Measurements from ENCODE around the gene RNF31. TPM values are rescaled to one million over a fixed set of nuclear protein-coding genes. Genes with fewer than 3 reads are reported as not detected.

Gene RNF31
- total and polyA plus RNA-seq, 2 of the 13 experiments (the other 11 are each of a cell fraction or from before 2014, with no cell fraction given), result 48.2 to 86.8 TPM

DNA sequence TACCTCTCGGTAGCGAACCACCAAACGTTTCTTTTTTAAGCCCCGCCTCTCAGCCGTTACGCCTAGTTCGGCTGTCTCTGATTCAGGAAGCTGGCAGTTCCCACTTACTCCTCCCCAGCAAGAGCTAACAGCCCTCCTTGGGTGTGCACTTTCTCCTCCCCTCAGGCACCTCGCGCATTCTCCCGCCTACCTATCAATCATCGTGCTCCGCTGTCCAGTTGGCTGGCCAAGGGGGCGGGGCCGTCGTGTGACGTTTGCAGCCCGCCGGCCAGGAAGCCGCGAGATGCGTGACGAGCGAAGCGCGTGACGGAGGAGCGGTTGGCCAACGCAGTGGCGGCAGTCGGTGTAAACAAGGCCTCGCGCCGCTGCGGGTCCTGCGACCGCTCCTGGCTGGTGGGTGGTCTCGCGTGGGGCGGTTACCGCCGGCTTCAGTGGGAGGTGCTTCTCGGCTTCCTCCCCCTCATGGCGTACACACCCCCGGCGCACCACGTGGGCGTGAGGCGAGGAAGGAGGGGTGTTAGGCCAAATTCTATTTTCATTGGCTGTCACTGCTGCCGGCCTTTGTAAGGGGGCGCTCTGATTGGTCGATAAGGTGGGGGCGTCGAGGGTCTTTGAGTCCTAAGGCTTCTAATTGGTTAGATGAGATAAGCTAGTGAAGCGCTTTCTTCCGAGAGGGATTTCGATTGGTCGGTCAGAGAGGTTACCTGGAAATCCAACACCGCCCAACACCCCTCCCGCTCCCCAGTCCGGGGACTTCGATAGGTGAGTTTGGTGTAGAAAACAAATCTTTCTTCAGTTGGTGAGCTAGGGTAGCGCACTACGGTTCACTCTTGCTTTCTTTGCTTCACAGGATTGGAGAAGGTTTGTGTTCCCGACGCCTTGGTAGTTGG, 32.5 kb upstream of the RNF31 start, which contains the start of the genes DCAF11 and NRL (continued):
- TF ChIP-seq ZNF121 (CRISPR knock-in tag; IDR thresholded peaks at IDR 0.05), result no peak
- TF ChIP-seq, protein P1, sequence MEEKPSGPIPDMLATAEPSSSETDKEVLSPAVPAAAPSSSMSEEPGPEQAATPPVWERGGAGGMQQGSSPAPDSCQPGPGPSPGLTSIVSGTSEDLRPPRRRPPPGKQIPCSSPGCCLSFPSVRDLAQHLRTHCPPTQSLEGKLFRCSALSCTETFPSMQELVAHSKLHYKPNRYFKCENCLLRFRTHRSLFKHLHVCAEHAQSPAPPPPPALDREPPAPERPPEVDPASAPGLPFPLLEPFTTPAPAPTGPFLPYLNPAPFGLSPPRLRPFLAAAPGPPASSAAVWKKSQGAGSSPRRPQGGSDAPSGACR (CRISPR knock-in tag; IDR thresholded peaks at IDR 0.05), result no peak
- TF ChIP-seq, protein P2, sequence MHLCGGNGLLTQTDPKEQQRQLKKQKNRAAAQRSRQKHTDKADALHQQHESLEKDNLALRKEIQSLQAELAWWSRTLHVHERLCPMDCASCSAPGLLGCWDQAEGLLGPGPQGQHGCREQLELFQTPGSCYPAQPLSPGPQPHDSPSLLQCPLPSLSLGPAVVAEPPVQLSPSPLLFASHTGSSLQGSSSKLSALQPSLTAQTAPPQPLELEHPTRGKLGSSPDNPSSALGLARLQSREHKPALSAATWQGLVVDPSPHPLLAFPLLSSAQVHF (CRISPR knock-in tag; IDR thresholded peaks at IDR 0.05), result no peak
- peak; percentile 93 for TF ChIP-seq ELF3 (CRISPR knock-in tag; IDR thresholded peaks at IDR 0.05)
- TF ChIP-seq, protein P3, sequence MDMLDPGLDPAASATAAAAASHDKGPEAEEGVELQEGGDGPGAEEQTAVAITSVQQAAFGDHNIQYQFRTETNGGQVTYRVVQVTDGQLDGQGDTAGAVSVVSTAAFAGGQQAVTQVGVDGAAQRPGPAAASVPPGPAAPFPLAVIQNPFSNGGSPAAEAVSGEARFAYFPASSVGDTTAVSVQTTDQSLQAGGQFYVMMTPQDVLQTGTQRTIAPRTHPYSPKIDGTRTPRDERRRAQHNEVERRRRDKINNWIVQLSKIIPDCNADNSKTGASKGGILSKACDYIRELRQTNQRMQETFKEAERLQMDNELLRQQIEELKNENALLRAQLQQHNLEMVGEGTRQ (IDR thresholded peaks at IDR 0.05; ENCODE audit: low read depth, low read length), result peak; percentile 94
- TF ChIP-seq, protein P3 (CRISPR knock-in tag; IDR thresholded peaks at IDR 0.05; ENCODE audit: borderline replicate concordance), result peak; percentile 98
- TF ChIP-seq, protein P4, sequence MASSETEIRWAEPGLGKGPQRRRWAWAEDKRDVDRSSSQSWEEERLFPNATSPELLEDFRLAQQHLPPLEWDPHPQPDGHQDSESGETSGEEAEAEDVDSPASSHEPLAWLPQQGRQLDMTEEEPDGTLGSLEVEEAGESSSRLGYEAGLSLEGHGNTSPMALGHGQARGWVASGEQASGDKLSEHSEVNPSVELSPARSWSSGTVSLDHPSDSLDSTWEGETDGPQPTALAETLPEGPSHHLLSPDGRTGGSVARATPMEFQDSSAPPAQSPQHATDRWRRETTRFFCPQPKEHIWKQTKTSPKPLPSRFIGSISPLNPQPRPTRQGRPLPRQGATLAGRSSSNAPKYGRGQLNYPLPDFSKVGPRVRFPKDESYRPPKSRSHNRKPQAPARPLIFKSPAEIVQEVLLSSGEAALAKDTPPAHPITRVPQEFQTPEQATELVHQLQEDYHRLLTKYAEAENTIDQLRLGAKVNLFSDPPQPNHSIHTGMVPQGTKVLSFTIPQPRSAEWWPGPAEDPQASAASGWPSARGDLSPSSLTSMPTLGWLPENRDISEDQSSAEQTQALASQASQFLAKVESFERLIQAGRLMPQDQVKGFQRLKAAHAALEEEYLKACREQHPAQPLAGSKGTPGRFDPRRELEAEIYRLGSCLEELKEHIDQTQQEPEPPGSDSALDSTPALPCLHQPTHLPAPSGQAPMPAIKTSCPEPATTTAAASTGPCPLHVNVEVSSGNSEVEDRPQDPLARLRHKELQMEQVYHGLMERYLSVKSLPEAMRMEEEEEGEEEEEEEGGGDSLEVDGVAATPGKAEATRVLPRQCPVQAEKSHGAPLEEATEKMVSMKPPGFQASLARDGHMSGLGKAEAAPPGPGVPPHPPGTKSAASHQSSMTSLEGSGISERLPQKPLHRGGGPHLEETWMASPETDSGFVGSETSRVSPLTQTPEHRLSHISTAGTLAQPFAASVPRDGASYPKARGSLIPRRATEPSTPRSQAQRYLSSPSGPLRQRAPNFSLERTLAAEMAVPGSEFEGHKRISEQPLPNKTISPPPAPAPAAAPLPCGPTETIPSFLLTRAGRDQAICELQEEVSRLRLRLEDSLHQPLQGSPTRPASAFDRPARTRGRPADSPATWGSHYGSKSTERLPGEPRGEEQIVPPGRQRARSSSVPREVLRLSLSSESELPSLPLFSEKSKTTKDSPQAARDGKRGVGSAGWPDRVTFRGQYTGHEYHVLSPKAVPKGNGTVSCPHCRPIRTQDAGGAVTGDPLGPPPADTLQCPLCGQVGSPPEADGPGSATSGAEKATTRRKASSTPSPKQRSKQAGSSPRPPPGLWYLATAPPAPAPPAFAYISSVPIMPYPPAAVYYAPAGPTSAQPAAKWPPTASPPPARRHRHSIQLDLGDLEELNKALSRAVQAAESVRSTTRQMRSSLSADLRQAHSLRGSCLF (CRISPR knock-in tag; IDR thresholded peaks at IDR 0.05; ENCODE audit: borderline replicate concordance), result no peak
- no peak for TF ChIP-seq SMARCE1 (IDR thresholded peaks at IDR 0.05; ENCODE audit: borderline replicate concordance)
- peak; percentile 94 for TF ChIP-seq TEAD3 (CRISPR knock-in tag; optimal IDR thresholded peaks at IDR 0.05; ENCODE audit: borderline replicate concordance)
- peak; percentile 98; the same call in 1 of the 2 replicates for TF ChIP-seq ZNF33B (CRISPR knock-in tag; IDR thresholded peaks at IDR 0.05)
- peak; percentile 99 for TF ChIP-seq ZNF44 (CRISPR knock-in tag; IDR thresholded peaks at IDR 0.05)
- TF ChIP-seq, protein P5, sequence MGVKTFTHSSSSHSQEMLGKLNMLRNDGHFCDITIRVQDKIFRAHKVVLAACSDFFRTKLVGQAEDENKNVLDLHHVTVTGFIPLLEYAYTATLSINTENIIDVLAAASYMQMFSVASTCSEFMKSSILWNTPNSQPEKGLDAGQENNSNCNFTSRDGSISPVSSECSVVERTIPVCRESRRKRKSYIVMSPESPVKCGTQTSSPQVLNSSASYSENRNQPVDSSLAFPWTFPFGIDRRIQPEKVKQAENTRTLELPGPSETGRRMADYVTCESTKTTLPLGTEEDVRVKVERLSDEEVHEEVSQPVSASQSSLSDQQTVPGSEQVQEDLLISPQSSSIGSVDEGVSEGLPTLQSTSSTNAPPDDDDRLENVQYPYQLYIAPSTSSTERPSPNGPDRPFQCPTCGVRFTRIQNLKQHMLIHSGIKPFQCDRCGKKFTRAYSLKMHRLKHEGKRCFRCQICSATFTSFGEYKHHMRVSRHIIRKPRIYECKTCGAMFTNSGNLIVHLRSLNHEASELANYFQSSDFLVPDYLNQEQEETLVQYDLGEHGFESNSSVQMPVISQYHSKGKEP (CRISPR knock-in tag; IDR thresholded peaks at IDR 0.05), result peak; percentile 82; the same call in 1 of the 2 replicates
- peak; percentile 100 for TF ChIP-seq RNF2 (conservative IDR thresholded peaks at IDR 0.05; ENCODE audit: low read depth)
- peak; percentile 93 for TF ChIP-seq GABPB1 (CRISPR knock-in tag; IDR thresholded peaks at IDR 0.05)
- peak; percentile 65; the same call in 1 of the 2 replicates for TF ChIP-seq ZNF335 (CRISPR knock-in tag; IDR thresholded peaks at IDR 0.05)
- peak; percentile 97 for TF ChIP-seq KLF13 (CRISPR knock-in tag; IDR thresholded peaks at IDR 0.05)
- no peak for TF ChIP-seq SCMH1 (CRISPR knock-in tag; IDR thresholded peaks at IDR 0.05; ENCODE audit: borderline replicate concordance)
- no peak; the same call in 1 of the 2 replicates for TF ChIP-seq CBX2 (IDR thresholded peaks at IDR 0.05; ENCODE audit: low read depth, low read length)
- TF ChIP-seq CBX2 (CRISPR knock-in tag; IDR thresholded peaks at IDR 0.05; ENCODE audit: low read depth), result no peak

Data from HepG2 (cell line).